HepG2 (cell line): ENCODE data around the gene NUDT9. TPM values are rescaled to one million over a fixed set of nuclear protein-coding genes. Genes with fewer than 3 reads are reported as not detected.

Experiments
- ATAC-seq: fragments of 200-7000 bp; cut with Tn5 transposase; 3 replicates; pipeline ENCODE4 v1.9.1; 2020; ENCODE audit warnings: mild to moderate bottlenecking, moderate library complexity
- BruUV-seq: library from RNA; stranded (reverse); fragments of 400-500 nt; replicated peaks from 2 replicates; lab custom pipeline; 2021; lab: Mats Ljungman, UMichigan
- CTCF ChIA-PET: fragments of 300-600 bp; formaldehyde crosslinking; extraction: SDS; loops from one replicate; lab custom pipeline; 2021; ENCODE audit warnings: low total read pairs, inconsistent platforms, low intra/inter-chr PET ratio; lab: Yijun Ruan, JAX
- POLR2A ChIA-PET: fragments of 350-600 bp; sonication (Branson Sonifier 250); formaldehyde crosslinking; loops from one replicate; lab custom pipeline; 2020; ENCODE audit warnings: antibody characterized with exemption, inconsistent platforms; lab: Yijun Ruan, JAX
- DNase-seq: peaks from one replicate; pipeline ENCODE4 v3.0.0-alpha.2; 2015; ENCODE audit warnings: low spot score
- FAIRE-seq: peaks from 3 replicates; lab custom pipeline; 2011; peaks lifted over from hg19 to GRCh38; lab: Jason Lieb, UNC
- H2AFZ ChIP-seq: one replicate; pipeline ENCODE4 v1.6.1; 2011; ENCODE audit warnings: low read length, inconsistent platforms
- H3K27ac ChIP-seq: fragments of 300-600 bp; 3 replicates; pipeline ENCODE4 v1.8.0; 2011; ENCODE audit warnings: mixed run types, mild to moderate bottlenecking, mixed read lengths, low read length, inconsistent platforms; ENCODE audit not compliant: insufficient read depth; ENCODE audit errors: extremely low read length
- H3K27me3 ChIP-seq, 2 experiments: fragments of 200-600 bp in 1 of 2; 2 replicates in 1 of 2; 3 replicates in 1 of 2; pipeline versions ENCODE4 v1.6.0 to v1.8.0; 2011; ENCODE audit warnings: low read length in 2 of 2, mild to moderate bottlenecking in 2 of 2, moderate library complexity in 2 of 2, inconsistent platforms in 1 of 2; ENCODE audit not compliant: insufficient read depth in 2 of 2, control insufficient read depth in 1 of 2
- H3K36me3 ChIP-seq, 2 experiments: fragments of 200-600 bp in 1 of 2; replicated peaks in 1 of 2; 2 replicates in 1 of 2; 3 replicates in 1 of 2; pipeline versions ENCODE4 v1.5.1 to v1.8.0; 2011; ENCODE audit warnings: low read length in 2 of 2, inconsistent platforms in 1 of 2; ENCODE audit not compliant: insufficient read depth in 2 of 2, control insufficient read depth in 1 of 2
- H3K4me1 ChIP-seq: 2 replicates; pipeline ENCODE4 v1.5.1; 2012; ENCODE audit warnings: low read length, inconsistent platforms; ENCODE audit not compliant: insufficient read depth
- H3K4me2 ChIP-seq: 2 replicates; pipeline ENCODE4 v1.6.0; 2011; ENCODE audit warnings: low read depth, low read length, inconsistent platforms
- H3K4me3 ChIP-seq, 3 experiments: fragments of 200-600 bp in 1 of 3; sonication (generic), shearing (Covaris generic) in 1 of 3; replicated peaks in 1 of 3; 2 replicates each; pipeline ENCODE4 v1.5.1; 2011 to 2016; ENCODE audit warnings: low read length in 3 of 3, inconsistent platforms in 2 of 3, low read depth in 2 of 3, mild to moderate bottlenecking in 2 of 3, control low read depth in 1 of 3, mixed read lengths in 1 of 3; ENCODE audit not compliant: insufficient read depth in 1 of 3
- H3K79me2 ChIP-seq: one replicate; pipeline ENCODE4 v1.6.1; 2011; ENCODE audit warnings: low read length, inconsistent platforms; ENCODE audit not compliant: insufficient read depth
- H3K9ac ChIP-seq: 2 replicates; pipeline ENCODE4 v1.6.0; 2011; ENCODE audit warnings: mild to moderate bottlenecking, low read depth, low read length, inconsistent platforms; ENCODE audit not compliant: insufficient read depth
- H3K9me3 ChIP-seq: 2 replicates; pipeline ENCODE4 v1.5.1; 2012; ENCODE audit warnings: mild to moderate bottlenecking, low read length
- H4K20me1 ChIP-seq: 2 replicates; pipeline ENCODE4 v1.6.0; 2011; ENCODE audit warnings: inconsistent platforms, mild to moderate bottlenecking, low read length, moderate library complexity; ENCODE audit not compliant: insufficient read depth
- HIVEP1 ChIP-seq: sonication (generic); formaldehyde crosslinking; IDR thresholded peaks from 2 replicates; pipeline ENCODE4 v1.4.0; 2020; ENCODE audit warnings: mild to moderate bottlenecking, missing genetic modification reagents
- KDM5B ChIP-seq: sonication (generic); formaldehyde crosslinking; IDR thresholded peaks from 2 replicates; pipeline ENCODE4 v1.4.0; 2020; ENCODE audit warnings: missing genetic modification reagents, mild to moderate bottlenecking, borderline replicate concordance
- KLF9 ChIP-seq: IDR thresholded peaks from 2 replicates; pipeline ENCODE4 v1.6.1; 2016; ENCODE audit warnings: low read depth
- ZNF317 ChIP-seq: sonication (generic); formaldehyde crosslinking; IDR thresholded peaks from 2 replicates; pipeline ENCODE4 v1.5.0; 2020; ENCODE audit warnings: mild to moderate bottlenecking, missing genetic modification reagents
- ZNF510 ChIP-seq: sonication (generic); formaldehyde crosslinking; IDR thresholded peaks from 2 replicates; pipeline ENCODE4 v1.4.0; 2020; ENCODE audit warnings: low read depth, mild to moderate bottlenecking, missing genetic modification reagents
- WGBS: methylation state at CpG from one replicate; pipeline ENCODE4 v1.1.6; 2017; ENCODE audit warnings: low lambda C conversion rate; 5-methylcytosine and 5-hydroxymethylcytosine counted together
- in situ Hi-C: cut with HindIII; loops from 2 replicates; pipeline ENCODE4 v1.10.0; 2017; ENCODE audit warnings: low pct_unique_long_range_greater_than_20kb; ENCODE audit not compliant: extremely low pct_ligation_motif_present
- intact Hi-C: fragments of 100-400 bp; cut with micrococcal nuclease; formaldehyde crosslinking; loops from one replicate; pipeline ENCODE4 v1.10.0; 2022; ENCODE audit not compliant: unreplicated experiment
- polyA plus RNA-seq, 8 experiments: library from polyadenylated mRNA; depleted of rRNA in 3 of 8; stranded (reverse) in 7 of 8; unstranded in 1 of 8; fragments of >200 nt; fragmentation: Illumina TruSeq in 4 of 8; extraction: Trizol in 4 of 8; gene quantifications; 2 replicates each; pipeline versions ENCODE4 v1.2.1 to v1.2.3, GENCODE V29; 2011 to 2016; ENCODE audit warnings: low read depth in 4 of 8, missing spikeins in 1 of 8, mixed read lengths in 1 of 8; ENCODE audit not compliant: insufficient read depth in 1 of 8
- total RNA-seq, 5 experiments: library from RNA; depleted of rRNA; stranded (reverse); fragments of >200 nt; fragmentation: Illumina TruSeq; extraction: Trizol; gene quantifications; 2 replicates each; pipeline ENCODE4 v1.2.3, GENCODE V29; 2016; ENCODE audit warnings: low read depth in 1 of 5
- TF ChIP-seq, protein P1 (sequence below): sonication (generic); formaldehyde crosslinking; conservative IDR thresholded peaks from 2 replicates; pipeline ENCODE4 v1.8.0; 2022; ENCODE audit warnings: low read depth, missing genetic modification reagents
- TF ChIP-seq, protein P2 (sequence below): sonication (generic); formaldehyde crosslinking; IDR thresholded peaks from 2 replicates; pipeline ENCODE4 v1.5.1; 2020; ENCODE audit warnings: missing genetic modification reagents, mild to moderate bottlenecking, borderline replicate concordance
- TF ChIP-seq, protein P3 (sequence below): sonication (generic); formaldehyde crosslinking; IDR thresholded peaks from 2 replicates; pipeline ENCODE4 v1.8.1; 2023; ENCODE audit warnings: mild to moderate bottlenecking, missing genetic modification reagents
- TF ChIP-seq, protein P4 (sequence below): sonication (generic); formaldehyde crosslinking; conservative IDR thresholded peaks from 2 replicates; pipeline ENCODE4 v1.5.0; 2020; ENCODE audit warnings: missing genetic modification reagents
- TF ChIP-seq, protein P5 (sequence below): sonication (generic); formaldehyde crosslinking; IDR thresholded peaks from 2 replicates; pipeline ENCODE4 v1.9.0; 2022; ENCODE audit warnings: missing genetic modification reagents, mild to moderate bottlenecking, borderline replicate concordance

NUDT9 gene
- total and polyA plus RNA-seq, 2 of the 13 experiments (the other 11 are each of a cell fraction or from before 2014, with no cell fraction given), result 10.4 to 12.3 TPM

DNA sequence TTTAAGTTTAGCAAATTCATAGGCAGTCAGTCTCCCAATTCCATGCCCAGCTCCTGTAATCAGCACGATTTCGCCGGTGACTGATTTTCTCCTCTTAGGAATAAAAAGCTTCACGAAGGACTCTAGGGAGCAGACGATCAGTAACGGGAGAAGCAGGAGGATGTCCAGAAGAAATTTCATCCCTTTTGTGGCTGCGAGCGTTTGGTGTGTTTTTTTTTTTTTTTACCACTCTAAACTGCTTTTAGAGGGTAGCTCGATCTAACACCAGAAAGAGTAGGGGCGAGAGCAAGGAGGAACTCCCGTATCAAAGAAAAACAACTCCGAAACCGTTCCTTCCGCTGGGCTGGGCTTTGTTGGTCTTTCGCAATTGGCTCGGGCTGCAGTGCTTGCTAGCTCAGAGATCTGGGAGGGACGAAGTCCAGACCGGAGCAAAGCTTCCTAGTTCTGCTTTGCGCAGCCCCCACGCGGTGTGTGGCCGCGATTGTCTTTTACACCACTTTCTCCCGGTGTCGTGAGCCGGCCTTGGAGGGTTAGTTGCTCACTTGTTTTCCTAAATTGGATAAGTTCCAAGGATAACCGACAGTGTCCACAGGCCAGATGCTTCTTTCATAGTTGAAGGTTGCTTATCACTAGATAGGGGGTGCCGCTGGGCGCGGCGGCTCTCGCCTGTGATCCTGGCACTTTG lies 31.3 kb upstream of the NUDT9 start, which contains the start of gene HSD17B11 (continued):
- TF ChIP-seq, protein P1, sequence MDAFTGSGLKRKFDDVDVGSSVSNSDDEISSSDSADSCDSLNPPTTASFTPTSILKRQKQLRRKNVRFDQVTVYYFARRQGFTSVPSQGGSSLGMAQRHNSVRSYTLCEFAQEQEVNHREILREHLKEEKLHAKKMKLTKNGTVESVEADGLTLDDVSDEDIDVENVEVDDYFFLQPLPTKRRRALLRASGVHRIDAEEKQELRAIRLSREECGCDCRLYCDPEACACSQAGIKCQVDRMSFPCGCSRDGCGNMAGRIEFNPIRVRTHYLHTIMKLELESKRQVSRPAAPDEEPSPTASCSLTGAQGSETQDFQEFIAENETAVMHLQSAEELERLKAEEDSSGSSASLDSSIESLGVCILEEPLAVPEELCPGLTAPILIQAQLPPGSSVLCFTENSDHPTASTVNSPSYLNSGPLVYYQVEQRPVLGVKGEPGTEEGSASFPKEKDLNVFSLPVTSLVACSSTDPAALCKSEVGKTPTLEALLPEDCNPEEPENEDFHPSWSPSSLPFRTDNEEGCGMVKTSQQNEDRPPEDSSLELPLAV, result no peak
- TF ChIP-seq, all 625 proteins: peak for 320

DNA sequence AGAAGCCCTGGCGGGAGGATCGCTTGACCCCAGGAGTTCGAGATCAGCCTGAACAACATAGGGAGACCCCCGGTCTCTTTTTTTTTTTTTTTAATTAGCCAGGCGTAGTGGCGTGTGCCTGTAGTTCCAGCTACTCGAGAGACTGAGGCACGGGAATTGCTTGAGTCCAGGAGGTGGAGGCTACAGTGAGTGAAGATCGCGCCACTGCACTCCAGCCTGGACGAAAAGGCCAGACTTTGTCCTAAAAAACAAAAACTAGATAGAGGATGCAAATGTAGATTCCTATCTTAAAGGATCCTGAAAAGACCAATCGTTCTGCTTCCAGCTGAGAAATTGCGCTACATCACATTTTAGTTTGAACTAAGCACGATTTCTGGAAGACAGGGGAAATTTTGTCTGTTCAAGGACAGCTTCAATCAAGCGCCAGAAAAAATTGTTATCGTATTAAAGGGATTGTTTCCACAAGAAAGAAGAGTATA lies 30.8 kb upstream of the NUDT9 start:
- ATAC-seq, result peak; percentile 39
- WGBS, result 3% methylated on average over 14 of the region's 16 CpGs
- peaks cover 44% of the 10 kb centered on the region for H3K79me2 ChIP-seq
- peak overlapping the region; percentile 93 for H3K4me2 ChIP-seq
- in situ Hi-C loops (no loop called here), intact Hi-C loops (loop anchor here (1.0 kb wide), 2 partner anchors 18 to 31 kb away; partner anchors contain the start of gene NUDT9)
- peak overlapping the region; percentile 87 for H3K27ac ChIP-seq
- H3K4me1 ChIP-seq, result peaks cover 25% of the 10 kb centered on the region
- DNase-seq, result no peak
- CTCF ChIA-PET, result no interaction called here
- no peaks in the 10 kb centered on the region; a peak in 1 of 5 replicates for H3K27me3 ChIP-seq
- H3K9ac ChIP-seq, result peak overlapping the region; percentile 84
- FAIRE-seq, result no peak
- H3K36me3 ChIP-seq, result 0 out of 5 replicates have a peak, but pooled peaks cover 0 to 3% of the 10 kb centered on the region in 2 experiments
- no peaks in the 10 kb centered on the region for H3K9me3 ChIP-seq
- no TSS peak for BruUV-seq
- H2AFZ ChIP-seq, result peak overlapping the region; percentile 49
- H3K4me3 ChIP-seq, result peak overlapping the region; percentile 81 to 93 (median 88)
- POLR2A ChIA-PET, result interaction anchor here (0.7 to 8.1 kb wide), 10 partner anchors 9 to 172 kb away, joined by 3 to 172 read pairs (median 6); partner anchors contain the start of genes KLHL8 and NUDT9
- peaks cover 27% of the 10 kb centered on the region for H4K20me1 ChIP-seq
- TF ChIP-seq KDM5B (CRISPR knock-in tag) (0 out of 2 replicates have a peak, but pooled peaks have one; percentile 6), HIVEP1 (CRISPR knock-in tag) (no peak), ZNF317 (CRISPR knock-in tag) (peak; percentile 39; the same call in 1 of the 2 replicates), KLF9 (CRISPR knock-in tag) (0 out of 2 replicates have a peak, but pooled peaks have one; percentile 4), ZNF510 (CRISPR knock-in tag) (0 out of 2 replicates have a peak, but pooled peaks have one; percentile 12)
- TF ChIP-seq, protein P2, sequence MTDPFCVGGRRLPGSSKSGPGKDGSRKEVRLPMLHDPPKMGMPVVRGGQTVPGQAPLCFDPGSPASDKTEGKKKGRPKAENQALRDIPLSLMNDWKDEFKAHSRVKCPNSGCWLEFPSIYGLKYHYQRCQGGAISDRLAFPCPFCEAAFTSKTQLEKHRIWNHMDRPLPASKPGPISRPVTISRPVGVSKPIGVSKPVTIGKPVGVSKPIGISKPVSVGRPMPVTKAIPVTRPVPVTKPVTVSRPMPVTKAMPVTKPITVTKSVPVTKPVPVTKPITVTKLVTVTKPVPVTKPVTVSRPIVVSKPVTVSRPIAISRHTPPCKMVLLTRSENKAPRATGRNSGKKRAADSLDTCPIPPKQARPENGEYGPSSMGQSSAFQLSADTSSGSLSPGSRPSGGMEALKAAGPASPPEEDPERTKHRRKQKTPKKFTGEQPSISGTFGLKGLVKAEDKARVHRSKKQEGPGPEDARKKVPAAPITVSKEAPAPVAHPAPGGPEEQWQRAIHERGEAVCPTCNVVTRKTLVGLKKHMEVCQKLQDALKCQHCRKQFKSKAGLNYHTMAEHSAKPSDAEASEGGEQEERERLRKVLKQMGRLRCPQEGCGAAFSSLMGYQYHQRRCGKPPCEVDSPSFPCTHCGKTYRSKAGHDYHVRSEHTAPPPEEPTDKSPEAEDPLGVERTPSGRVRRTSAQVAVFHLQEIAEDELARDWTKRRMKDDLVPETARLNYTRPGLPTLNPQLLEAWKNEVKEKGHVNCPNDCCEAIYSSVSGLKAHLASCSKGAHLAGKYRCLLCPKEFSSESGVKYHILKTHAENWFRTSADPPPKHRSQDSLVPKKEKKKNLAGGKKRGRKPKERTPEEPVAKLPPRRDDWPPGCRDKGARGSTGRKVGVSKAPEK (CRISPR knock-in tag), result peak; percentile 6; the same call in 1 of the 2 replicates
- TF ChIP-seq, protein P3, sequence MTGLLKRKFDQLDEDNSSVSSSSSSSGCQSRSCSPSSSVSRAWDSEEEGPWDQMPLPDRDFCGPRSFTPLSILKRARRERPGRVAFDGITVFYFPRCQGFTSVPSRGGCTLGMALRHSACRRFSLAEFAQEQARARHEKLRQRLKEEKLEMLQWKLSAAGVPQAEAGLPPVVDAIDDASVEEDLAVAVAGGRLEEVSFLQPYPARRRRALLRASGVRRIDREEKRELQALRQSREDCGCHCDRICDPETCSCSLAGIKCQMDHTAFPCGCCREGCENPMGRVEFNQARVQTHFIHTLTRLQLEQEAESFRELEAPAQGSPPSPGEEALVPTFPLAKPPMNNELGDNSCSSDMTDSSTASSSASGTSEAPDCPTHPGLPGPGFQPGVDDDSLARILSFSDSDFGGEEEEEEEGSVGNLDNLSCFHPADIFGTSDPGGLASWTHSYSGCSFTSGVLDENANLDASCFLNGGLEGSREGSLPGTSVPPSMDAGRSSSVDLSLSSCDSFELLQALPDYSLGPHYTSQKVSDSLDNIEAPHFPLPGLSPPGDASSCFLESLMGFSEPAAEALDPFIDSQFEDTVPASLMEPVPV (CRISPR knock-in tag), result no peak
- TF ChIP-seq, protein P4, sequence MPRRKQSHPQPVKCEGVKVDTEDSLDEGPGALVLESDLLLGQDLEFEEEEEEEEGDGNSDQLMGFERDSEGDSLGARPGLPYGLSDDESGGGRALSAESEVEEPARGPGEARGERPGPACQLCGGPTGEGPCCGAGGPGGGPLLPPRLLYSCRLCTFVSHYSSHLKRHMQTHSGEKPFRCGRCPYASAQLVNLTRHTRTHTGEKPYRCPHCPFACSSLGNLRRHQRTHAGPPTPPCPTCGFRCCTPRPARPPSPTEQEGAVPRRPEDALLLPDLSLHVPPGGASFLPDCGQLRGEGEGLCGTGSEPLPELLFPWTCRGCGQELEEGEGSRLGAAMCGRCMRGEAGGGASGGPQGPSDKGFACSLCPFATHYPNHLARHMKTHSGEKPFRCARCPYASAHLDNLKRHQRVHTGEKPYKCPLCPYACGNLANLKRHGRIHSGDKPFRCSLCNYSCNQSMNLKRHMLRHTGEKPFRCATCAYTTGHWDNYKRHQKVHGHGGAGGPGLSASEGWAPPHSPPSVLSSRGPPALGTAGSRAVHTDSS (CRISPR knock-in tag), result 0 out of 2 replicates have a peak, but pooled peaks have one; percentile 1
- TF ChIP-seq, protein P5, sequence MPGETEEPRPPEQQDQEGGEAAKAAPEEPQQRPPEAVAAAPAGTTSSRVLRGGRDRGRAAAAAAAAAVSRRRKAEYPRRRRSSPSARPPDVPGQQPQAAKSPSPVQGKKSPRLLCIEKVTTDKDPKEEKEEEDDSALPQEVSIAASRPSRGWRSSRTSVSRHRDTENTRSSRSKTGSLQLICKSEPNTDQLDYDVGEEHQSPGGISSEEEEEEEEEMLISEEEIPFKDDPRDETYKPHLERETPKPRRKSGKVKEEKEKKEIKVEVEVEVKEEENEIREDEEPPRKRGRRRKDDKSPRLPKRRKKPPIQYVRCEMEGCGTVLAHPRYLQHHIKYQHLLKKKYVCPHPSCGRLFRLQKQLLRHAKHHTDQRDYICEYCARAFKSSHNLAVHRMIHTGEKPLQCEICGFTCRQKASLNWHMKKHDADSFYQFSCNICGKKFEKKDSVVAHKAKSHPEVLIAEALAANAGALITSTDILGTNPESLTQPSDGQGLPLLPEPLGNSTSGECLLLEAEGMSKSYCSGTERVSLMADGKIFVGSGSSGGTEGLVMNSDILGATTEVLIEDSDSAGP (CRISPR knock-in tag), result 0 out of 2 replicates have a peak, but pooled peaks have one; percentile 27
